ENCODE measurements around the gene CYP17A1. TPM values are rescaled to one million over a fixed set of nuclear protein-coding genes. Genes with fewer than 3 reads are reported as not detected.

Gene CYP17A1
- total and polyA plus RNA-seq, 2 experiments from 2014 or later: not detected

DNA sequence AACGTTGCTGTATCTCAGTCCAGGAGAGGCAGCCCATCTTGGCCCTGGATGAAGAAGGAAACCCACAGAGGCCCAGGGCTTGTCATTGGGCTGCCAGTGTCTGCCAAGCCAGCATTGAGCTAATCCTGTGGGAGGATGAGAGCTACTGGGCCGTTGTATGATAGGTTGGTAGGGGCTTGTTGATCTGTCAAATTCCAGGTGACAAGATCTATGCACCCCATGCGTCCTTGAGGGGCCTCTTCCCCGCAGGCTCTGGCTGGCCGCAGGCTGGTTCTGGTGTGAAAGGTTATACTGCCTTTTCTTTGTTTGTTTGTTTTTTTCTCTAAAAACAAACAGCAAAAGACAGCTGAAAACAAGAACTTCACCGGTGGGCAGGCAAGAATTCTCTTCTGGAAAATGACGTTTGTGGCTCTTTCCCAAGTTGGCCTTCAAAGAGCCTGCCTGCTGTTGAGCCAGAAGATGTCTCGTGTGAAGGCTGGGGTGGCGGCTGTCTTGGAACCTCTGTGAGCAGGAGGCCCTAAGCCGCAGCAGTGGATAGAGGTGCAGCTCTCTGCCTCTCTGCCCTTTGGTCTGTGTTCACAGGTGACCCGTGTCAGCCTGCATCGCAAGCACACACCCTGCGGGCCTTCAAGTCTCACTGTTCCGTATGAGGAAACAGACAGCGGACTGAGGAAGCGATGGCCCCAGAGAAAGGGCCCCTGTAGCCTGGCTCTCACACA is 23.3 kb downstream of the CYP17A1 start:
- peak; percentile 28 for DNase-seq
- no peak overlapping the region for H3K4me3 ChIP-seq
- no peak overlapping the region for H3K4me2 ChIP-seq (ENCODE audit: unreplicated experiment)
- no peaks in the 10 kb centered on the region for H4K20me1 ChIP-seq (ENCODE audit: insufficient read depth)
- peaks cover 11% of the 10 kb centered on the region for H3K79me2 ChIP-seq (ENCODE audit: insufficient read depth)
- no peaks in the 10 kb centered on the region for H3K9me2 ChIP-seq (ENCODE audit: insufficient read depth)
- H3K4me1 ChIP-seq (ENCODE audit: insufficient read depth): peaks cover 15% of the 10 kb centered on the region
- peaks cover 33% of the 10 kb centered on the region; the same call in 1 of the 2 replicates for H3K36me3 ChIP-seq (ENCODE audit: low read depth)
- no peaks in the 10 kb centered on the region for H3K27me3 ChIP-seq (replicated peaks; ENCODE audit: insufficient read depth)
- no peaks in the 10 kb centered on the region for H3K9me3 ChIP-seq (ENCODE audit: low read depth)
- H3K9ac ChIP-seq: no peak overlapping the region
- H3F3A ChIP-seq (ENCODE audit: insufficient read depth): peaks cover 4% of the 10 kb centered on the region; the same call in 1 of the 2 replicates
- in situ Hi-C loops (cut with MboI): no loop called here
- no peak overlapping the region for H2AFZ ChIP-seq
- 67 to 68% methylated on average over 16 of the region's 16 CpGs for WGBS, 2 experiments (ENCODE audit: low coverage in 1 of 2, low lambda C conversion rate in 2 of 2, missing lambda C conversion rate in 2 of 2)
- no peak for TF ChIP-seq EZH2 (IDR thresholded peaks at IDR 0.05; ENCODE audit: insufficient read depth, poor library complexity, severe bottlenecking)
- TF ChIP-seq EZH2phosphoT487 (IDR thresholded peaks at IDR 0.05; ENCODE audit: insufficient read depth, low read depth): no peak
- no peak overlapping the region for H3K27ac ChIP-seq

DNA sequence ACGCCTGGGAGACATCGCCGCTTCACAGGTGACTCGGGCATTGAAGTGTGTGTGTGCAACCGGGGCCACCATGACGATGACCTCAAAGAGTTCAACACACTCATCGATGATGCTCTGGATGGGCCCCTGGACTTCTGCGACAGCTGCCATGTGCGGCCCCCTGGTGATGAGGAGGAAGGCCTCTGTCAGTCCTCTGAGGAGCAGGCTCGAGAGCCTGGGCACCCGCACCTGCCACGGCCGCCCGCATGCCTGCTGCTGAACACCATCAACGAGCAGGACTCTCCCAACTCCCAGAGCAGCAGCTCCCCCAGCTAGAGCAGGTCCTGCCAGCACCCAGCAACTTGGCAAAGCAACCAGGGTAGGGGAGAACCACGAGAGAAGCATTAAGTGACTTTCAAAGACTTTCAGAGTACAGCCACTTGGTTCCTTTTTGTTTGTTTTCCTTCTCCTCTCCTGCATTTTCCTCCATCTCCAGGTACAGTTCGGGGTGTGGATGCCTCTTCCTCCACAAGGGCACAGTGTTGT is 24.1 kb downstream of the CYP17A1 start:
- H3K36me3 ChIP-seq (ENCODE audit: low read depth): peaks cover 33% of the 10 kb centered on the region; the same call in 1 of the 2 replicates
- H3K9me2 ChIP-seq (ENCODE audit: insufficient read depth): no peaks in the 10 kb centered on the region
- no peak overlapping the region for H3K4me2 ChIP-seq (ENCODE audit: unreplicated experiment)
- H3K27ac ChIP-seq: no peak overlapping the region
- H4K20me1 ChIP-seq (ENCODE audit: insufficient read depth): no peaks in the 10 kb centered on the region
- no peak for DNase-seq
- H3F3A ChIP-seq (ENCODE audit: insufficient read depth): peaks cover 4% of the 10 kb centered on the region; the same call in 1 of the 2 replicates
- H3K79me2 ChIP-seq (ENCODE audit: insufficient read depth): peaks cover 18% of the 10 kb centered on the region
- in situ Hi-C loops (cut with MboI): no loop called here
- no peaks in the 10 kb centered on the region for H3K27me3 ChIP-seq (replicated peaks; ENCODE audit: insufficient read depth)
- H2AFZ ChIP-seq: no peak overlapping the region
- H3K9ac ChIP-seq: no peak overlapping the region
- WGBS, 2 experiments (ENCODE audit: low coverage in 1 of 2, low lambda C conversion rate in 2 of 2, missing lambda C conversion rate in 2 of 2): 84 to 87% methylated on average over 16 to 17 of the region's 17 CpGs
- no peaks in the 10 kb centered on the region for H3K9me3 ChIP-seq (ENCODE audit: low read depth)
- H3K4me3 ChIP-seq: no peak overlapping the region
- TF ChIP-seq EZH2 (IDR thresholded peaks at IDR 0.05; ENCODE audit: insufficient read depth, poor library complexity, severe bottlenecking): no peak
- TF ChIP-seq EZH2phosphoT487 (IDR thresholded peaks at IDR 0.05; ENCODE audit: insufficient read depth, low read depth): no peak
- H3K4me1 ChIP-seq (ENCODE audit: insufficient read depth): peaks cover 15% of the 10 kb centered on the region

DNA sequence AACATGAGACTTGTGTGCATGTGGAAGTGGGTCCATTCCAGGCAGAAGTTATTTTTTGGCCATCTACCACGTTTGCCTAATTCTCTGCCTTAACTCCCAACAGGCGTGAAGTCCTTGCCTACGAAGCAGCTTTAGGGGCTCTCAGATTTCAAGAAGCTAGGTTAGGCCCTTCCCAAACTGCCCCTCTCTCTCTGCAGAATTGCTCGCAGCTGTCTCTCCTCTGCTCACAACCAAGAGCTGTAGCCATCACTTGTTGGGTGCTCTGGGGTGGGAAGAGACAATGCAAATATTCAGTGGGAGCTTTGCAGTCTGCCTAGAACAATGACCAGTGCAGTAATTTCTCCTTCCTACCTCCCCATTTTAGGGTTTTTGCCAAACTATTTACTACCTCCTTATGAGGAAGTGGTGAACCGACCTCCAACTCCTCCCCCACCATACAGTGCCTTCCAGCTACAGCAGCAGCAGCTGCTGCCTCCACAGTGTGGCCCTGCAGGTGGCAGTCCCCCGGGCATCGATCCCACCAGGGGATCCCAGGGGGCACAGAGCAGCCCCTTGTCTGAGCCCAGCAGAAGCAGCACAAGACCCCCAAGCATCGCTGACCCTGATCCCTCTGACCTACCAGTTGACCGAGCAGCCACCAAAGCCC is 24.9 kb downstream of the CYP17A1 start:
- WGBS, 2 experiments (ENCODE audit: low coverage in 1 of 2, low lambda C conversion rate in 2 of 2, missing lambda C conversion rate in 2 of 2): 78 to 79% methylated on average over 9 of the region's 9 CpGs
- Histone ChIP-seq H2AFZ (no peak overlapping the region), H3K4me3 (no peak overlapping the region), H3K9me2 (ENCODE audit: insufficient read depth) (no peaks in the 10 kb centered on the region), H3F3A (ENCODE audit: insufficient read depth) (peaks cover 4% of the 10 kb centered on the region; the same call in 1 of the 2 replicates), H3K27me3 (replicated peaks; ENCODE audit: insufficient read depth) (no peaks in the 10 kb centered on the region), H3K9me3 (ENCODE audit: low read depth) (no peaks in the 10 kb centered on the region), H3K27ac (no peak overlapping the region), H3K9ac (no peak overlapping the region), H4K20me1 (ENCODE audit: insufficient read depth) (no peaks in the 10 kb centered on the region), H3K79me2 (ENCODE audit: insufficient read depth) (peaks cover 24% of the 10 kb centered on the region), H3K36me3 (ENCODE audit: low read depth) (peaks cover 33% of the 10 kb centered on the region; the same call in 1 of the 2 replicates), H3K4me1 (ENCODE audit: insufficient read depth) (peaks cover 15% of the 10 kb centered on the region), H3K4me2 (ENCODE audit: unreplicated experiment) (no peak overlapping the region)
- no peak for TF ChIP-seq EZH2 (IDR thresholded peaks at IDR 0.05; ENCODE audit: insufficient read depth, poor library complexity, severe bottlenecking)
- TF ChIP-seq EZH2phosphoT487 (IDR thresholded peaks at IDR 0.05; ENCODE audit: insufficient read depth, low read depth): no peak
- in situ Hi-C loops (cut with MboI): no loop called here
- no peak for DNase-seq

DNA sequence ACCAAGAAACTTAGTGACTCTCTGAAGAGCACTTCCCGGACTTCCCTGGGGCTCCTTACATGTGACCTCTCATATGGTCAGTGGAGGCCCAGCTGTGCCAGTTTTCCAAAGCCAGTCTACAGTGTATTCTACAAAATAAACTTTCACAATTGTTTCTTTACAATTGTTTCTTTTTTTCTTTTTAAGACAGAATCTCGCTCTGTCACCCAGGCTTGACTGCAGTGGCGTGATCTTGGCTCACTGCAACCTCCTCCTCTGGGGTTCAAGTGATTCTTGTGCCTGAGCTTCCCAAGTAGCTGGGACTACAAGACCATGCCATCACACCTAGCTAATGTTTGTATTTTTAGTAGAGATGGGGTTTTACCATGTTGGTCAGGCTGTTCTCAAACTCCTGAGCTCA is 25.9 kb downstream of the CYP17A1 start:
- Histone ChIP-seq H3K27me3 (replicated peaks; ENCODE audit: insufficient read depth) (no peaks in the 10 kb centered on the region), H3K79me2 (ENCODE audit: insufficient read depth) (peaks cover 34% of the 10 kb centered on the region), H3K4me1 (ENCODE audit: insufficient read depth) (peaks cover 14% of the 10 kb centered on the region), H4K20me1 (ENCODE audit: insufficient read depth) (no peaks in the 10 kb centered on the region), H3K27ac (no peak overlapping the region), H3K4me2 (ENCODE audit: unreplicated experiment) (no peak overlapping the region), H3K9ac (no peak overlapping the region), H3F3A (ENCODE audit: insufficient read depth) (peaks cover 4% of the 10 kb centered on the region; the same call in 1 of the 2 replicates), H2AFZ (no peak overlapping the region), H3K9me2 (ENCODE audit: insufficient read depth) (no peaks in the 10 kb centered on the region), H3K4me3 (no peak overlapping the region), H3K9me3 (ENCODE audit: low read depth) (no peaks in the 10 kb centered on the region), H3K36me3 (ENCODE audit: low read depth) (peaks cover 33% of the 10 kb centered on the region; the same call in 1 of the 2 replicates)
- in situ Hi-C loops (cut with MboI): no loop called here
- TF ChIP-seq EZH2 (IDR thresholded peaks at IDR 0.05; ENCODE audit: insufficient read depth, poor library complexity, severe bottlenecking): no peak
- no peak for TF ChIP-seq EZH2phosphoT487 (IDR thresholded peaks at IDR 0.05; ENCODE audit: insufficient read depth, low read depth)
- 96 to 100% methylated on average over 3 of the region's 3 CpGs for WGBS, 2 experiments (ENCODE audit: low coverage in 1 of 2, low lambda C conversion rate in 2 of 2, missing lambda C conversion rate in 2 of 2)
- no peak for DNase-seq
